Skeletal muscle satellite cell (primary cell): ENCODE results near the gene LGR4.

Experiments
- H3K27me3 ChIP-seq: 2 replicates; pipeline ENCODE4 v1.7.0; 2013; ENCODE audit warnings: low read length; ENCODE audit not compliant: control insufficient read depth, insufficient read depth
- H3K36me3 ChIP-seq: 2 replicates; pipeline ENCODE4 v1.7.0; 2013; ENCODE audit warnings: mild to moderate bottlenecking, control low read depth, low read length; ENCODE audit not compliant: insufficient read depth
- H3K4me1 ChIP-seq: 2 replicates; pipeline ENCODE4 v1.7.0; 2013; ENCODE audit warnings: low read length; ENCODE audit not compliant: control insufficient read depth, insufficient read depth
- H3K4me2 ChIP-seq: 2 replicates; pipeline ENCODE4 v1.7.0; 2013; ENCODE audit warnings: mild to moderate bottlenecking, low read length
- H3K4me3 ChIP-seq: 2 replicates; pipeline ENCODE4 v1.7.0; 2013; ENCODE audit warnings: low read length
- H3K9ac ChIP-seq: 2 replicates; pipeline ENCODE4 v1.7.0; 2013; ENCODE audit warnings: mild to moderate bottlenecking, low read depth, low read length, moderate library complexity
- H3K9me3 ChIP-seq: replicated peaks from 2 replicates; pipeline ENCODE4 v1.7.0; 2013; ENCODE audit warnings: mild to moderate bottlenecking, control low read depth, low read length

LGR4 gene

DNA sequence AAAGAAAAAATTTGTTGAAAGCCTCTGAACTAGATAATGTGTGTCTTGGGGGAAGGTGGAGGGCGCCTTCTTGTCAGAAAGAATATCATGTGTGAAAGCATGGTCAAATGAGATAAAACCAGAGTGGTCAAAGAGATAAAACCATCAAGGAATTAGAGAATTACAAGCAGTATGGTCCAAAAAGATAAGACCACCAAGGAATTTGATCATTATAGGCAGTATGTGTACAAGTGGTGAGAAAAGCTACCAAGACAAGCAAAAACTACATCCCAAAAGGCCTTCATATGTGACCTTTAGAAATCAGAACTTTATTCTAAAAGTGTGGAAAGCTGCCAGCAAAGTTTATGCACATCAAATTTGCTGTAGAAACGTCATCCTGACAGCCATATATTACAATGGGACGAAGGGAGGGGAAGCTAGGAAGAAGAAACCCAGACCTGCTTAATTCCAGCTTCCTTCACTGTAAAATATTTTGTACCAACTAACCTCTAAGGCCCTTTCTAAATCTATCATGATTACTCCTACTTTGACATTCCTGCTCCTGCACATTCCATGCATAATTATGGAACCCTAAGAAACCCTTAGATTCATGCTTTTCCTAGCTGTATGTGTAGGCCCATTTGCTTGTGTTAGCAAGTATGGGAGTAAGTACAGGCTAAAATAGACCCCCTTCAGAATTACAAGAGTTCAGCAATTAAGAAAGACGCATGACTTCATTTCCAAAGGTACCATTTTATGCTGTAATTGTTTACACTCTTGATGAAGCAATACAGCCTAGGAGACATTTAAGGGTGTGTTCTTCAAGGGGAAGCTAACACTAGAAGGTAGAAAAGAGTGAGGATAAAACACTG, 51.6 kb downstream of the LGR4 start:
- H3K4me3 ChIP-seq: no peak overlapping the region
- H3K9ac ChIP-seq: no peak overlapping the region
- no peak overlapping the region for H3K4me2 ChIP-seq
- no peaks in the 10 kb centered on the region for H3K27me3 ChIP-seq
- no peaks in the 10 kb centered on the region for H3K9me3 ChIP-seq
- H3K36me3 ChIP-seq: no peaks in the 10 kb centered on the region
- H3K4me1 ChIP-seq: no peaks in the 10 kb centered on the region

DNA sequence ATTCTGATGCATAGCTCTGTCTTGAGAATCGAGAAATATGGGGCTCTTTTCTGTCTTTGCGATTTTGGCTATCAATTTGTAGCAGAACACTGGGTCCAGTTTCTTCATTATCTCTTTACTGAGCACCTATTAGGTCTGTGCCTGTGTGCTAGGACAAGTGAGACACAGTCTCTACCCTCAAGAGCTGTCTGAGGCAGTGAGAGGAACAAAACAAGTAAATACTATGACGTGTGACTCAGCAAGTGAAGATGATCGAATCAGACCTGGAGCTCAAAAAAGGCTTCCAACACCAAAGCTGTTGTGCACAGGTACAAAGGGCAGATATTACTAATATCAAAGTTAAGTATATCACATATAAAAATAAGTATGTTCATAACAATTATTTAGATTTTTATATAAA, 52.4 kb downstream of the LGR4 start:
- Histone ChIP-seq H3K4me2 (no peak overlapping the region), H3K4me1 (no peaks in the 10 kb centered on the region), H3K27me3 (no peaks in the 10 kb centered on the region), H3K4me3 (no peak overlapping the region), H3K36me3 (no peaks in the 10 kb centered on the region), H3K9ac (no peak overlapping the region), H3K9me3 (no peaks in the 10 kb centered on the region)

DNA sequence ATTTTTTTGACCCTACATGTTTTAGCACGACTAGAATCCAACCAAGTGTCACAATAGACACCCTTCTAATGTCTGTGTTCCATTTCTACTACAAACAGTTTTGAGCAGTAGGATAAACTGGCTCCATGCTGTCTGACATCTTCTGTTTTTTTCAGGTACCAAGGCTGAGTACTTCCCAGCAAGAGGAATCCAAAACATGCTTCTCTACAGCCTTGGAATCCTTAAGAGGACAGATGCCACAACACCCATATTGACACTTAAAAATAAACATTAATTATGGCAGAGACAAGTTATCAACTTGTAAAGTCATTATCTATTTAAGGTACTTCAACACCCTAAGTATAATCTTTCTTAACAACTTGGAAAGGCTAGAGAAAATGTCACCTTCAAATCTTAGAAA, 54.2 kb downstream of the LGR4 start:
- no peaks in the 10 kb centered on the region for H3K4me1 ChIP-seq

DNA sequence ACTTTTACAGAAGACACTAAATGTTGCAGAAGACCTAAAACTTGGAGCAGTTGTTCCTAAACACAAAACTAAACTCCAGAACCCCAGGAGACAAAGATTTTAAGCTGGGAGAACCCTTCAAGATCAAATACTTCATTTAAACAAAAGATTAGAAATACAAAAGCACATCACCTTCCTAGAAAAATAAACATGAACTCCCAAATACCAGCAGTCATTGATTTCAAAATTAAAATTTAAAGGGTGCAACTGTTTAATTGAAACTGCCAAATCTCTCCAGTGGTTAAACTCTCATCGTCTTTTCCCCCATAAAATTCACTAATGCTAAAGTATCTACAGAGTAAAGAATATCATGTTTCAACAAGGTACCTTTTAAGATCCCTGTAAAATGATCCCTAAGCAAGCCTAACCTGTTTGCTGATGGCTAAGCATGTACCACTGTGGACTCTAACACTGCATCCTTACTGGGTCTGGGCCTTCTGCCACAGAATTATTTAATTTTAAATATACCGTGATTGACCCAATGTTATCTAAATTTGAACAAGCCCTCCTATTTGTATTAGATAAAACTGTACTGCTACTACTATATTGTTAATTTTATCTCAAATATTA, 55.9 kb downstream of the LGR4 start:
- H3K4me3 ChIP-seq: no peak overlapping the region

More for the DNA sequence above, 54.2 kb downstream of the LGR4 start:
- no peak overlapping the region for H3K4me2 ChIP-seq
- H3K9ac ChIP-seq: no peak overlapping the region
- no peaks in the 10 kb centered on the region for H3K27me3 ChIP-seq
- H3K9me3 ChIP-seq: no peaks in the 10 kb centered on the region
- H3K4me3 ChIP-seq: no peak overlapping the region
- H3K36me3 ChIP-seq: no peaks in the 10 kb centered on the region

DNA sequence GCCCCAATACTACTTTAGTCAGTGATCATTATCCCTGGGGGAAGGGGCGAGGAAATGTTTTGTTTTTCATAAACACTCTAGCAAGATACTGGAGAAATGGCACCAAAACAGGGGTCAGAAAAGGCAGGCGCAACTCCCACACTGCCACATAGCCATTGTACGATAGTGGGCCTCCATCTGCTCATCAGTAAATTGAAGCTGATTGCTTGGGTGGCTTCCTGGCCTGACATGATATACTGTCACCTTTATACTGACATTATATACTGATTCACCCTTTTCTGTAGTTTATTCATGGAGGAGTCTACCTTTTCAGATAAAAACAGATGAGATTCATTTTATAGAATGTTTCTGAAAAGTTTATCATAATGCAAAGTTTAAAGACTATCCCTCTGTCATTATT, 57.9 kb downstream of the LGR4 start:
- H3K4me2 ChIP-seq: no peak overlapping the region
- no peaks in the 10 kb centered on the region for H3K27me3 ChIP-seq
- H3K4me3 ChIP-seq: no peak overlapping the region
- no peaks in the 10 kb centered on the region for H3K4me1 ChIP-seq
- H3K36me3 ChIP-seq: no peaks in the 10 kb centered on the region
- H3K9me3 ChIP-seq: no peaks in the 10 kb centered on the region
- no peak overlapping the region for H3K9ac ChIP-seq

More for the DNA sequence above, 55.9 kb downstream of the LGR4 start:
- Histone ChIP-seq H3K27me3 (no peaks in the 10 kb centered on the region), H3K4me2 (no peak overlapping the region), H3K9ac (no peak overlapping the region), H3K9me3 (no peaks in the 10 kb centered on the region), H3K4me1 (no peaks in the 10 kb centered on the region), H3K36me3 (no peaks in the 10 kb centered on the region)

DNA sequence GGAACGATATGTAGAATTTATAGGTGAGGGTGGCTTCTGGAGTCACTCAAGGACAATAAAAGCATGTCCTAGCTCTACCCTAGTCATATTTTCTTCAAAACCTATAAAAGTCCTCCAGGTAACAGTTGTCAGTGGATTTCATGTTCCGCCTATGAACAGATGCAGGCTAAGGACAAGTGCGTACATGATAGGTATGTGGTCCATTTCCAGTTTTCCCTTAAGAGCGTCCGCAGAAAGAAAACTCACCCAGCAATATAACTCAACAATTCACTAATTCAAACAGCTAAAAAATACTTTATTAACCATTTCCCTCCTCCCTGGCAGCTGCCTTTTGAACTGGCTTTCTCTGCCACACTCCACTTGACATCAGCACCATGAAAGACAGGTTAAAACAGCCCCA, 59.4 kb downstream of the LGR4 start:
- Histone ChIP-seq H3K4me1 (no peaks in the 10 kb centered on the region), H3K9ac (no peak overlapping the region), H3K27me3 (no peaks in the 10 kb centered on the region), H3K36me3 (no peaks in the 10 kb centered on the region), H3K4me2 (no peak overlapping the region), H3K4me3 (no peak overlapping the region), H3K9me3 (no peaks in the 10 kb centered on the region)

DNA sequence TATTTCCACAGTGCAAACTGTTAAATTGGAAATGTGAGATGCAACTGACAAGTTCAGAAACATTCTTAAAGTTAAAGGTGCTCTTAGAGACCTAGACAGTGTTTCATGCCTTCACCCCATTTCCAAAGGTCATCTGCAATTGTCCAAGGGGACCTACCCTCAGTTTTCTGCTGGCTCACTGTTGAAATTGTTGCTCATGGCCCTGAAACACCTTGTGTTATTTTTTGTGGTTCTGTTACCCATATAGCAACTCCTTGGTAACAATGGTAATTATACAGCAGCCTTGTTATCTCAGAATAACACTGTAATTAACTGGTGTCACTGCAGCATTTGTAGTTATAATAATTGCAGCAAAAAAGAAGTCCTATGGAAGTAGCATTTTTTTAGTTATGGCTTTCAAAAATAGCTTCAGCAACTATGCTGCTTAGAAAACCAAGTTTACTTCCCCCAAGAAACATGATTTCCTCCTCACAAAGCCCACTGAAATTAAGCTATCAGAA, 60.3 kb downstream of the LGR4 start:
- Histone ChIP-seq H3K4me1 (no peaks in the 10 kb centered on the region), H3K36me3 (no peaks in the 10 kb centered on the region), H3K27me3 (no peaks in the 10 kb centered on the region), H3K4me3 (no peak overlapping the region), H3K9ac (no peak overlapping the region), H3K9me3 (no peaks in the 10 kb centered on the region), H3K4me2 (no peak overlapping the region)

DNA sequence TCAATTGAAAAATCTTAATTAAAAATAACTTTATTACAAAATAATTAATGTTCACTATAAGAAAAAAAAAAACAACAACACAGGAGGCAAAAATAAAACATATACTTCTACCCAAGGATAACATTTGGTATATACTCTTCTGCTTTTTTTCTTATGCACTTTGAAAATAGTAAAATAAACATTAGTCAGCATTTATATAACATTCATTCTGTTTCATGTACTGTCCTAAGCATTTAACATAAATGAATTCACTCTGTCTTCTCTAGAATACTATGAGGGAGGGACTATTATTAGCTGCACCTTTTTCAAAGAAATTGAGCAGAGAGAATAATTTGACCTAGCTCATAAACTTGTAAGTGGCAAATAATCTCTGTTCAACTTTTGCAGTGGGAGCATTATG, 61.3 kb downstream of the LGR4 start:
- no peaks in the 10 kb centered on the region for H3K4me1 ChIP-seq
- no peak overlapping the region for H3K4me3 ChIP-seq
- H3K27me3 ChIP-seq: no peaks in the 10 kb centered on the region
- no peaks in the 10 kb centered on the region for H3K36me3 ChIP-seq
- no peak overlapping the region for H3K9ac ChIP-seq
- no peaks in the 10 kb centered on the region for H3K9me3 ChIP-seq
- H3K4me2 ChIP-seq: no peak overlapping the region

DNA sequence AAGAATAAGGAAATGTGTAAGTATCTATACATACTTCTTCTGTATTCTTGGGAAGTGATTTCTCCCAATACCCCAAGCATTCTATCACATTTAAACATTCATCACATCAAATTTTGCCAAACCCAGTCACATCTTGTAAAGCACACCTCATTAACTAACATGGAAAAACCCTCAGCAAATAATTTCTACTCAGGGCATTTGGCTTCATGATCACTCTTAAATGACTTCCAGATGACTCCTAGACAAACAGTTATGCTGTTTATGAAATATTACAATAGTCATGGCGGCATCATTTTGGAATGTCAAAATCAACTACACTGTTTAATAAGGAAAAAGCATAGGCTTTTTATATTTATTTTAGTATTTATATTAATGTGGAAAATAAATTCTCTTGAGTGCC, 62.3 kb downstream of the LGR4 start:
- H3K4me3 ChIP-seq: no peak overlapping the region
- no peaks in the 10 kb centered on the region for H3K4me1 ChIP-seq
- no peak overlapping the region for H3K9ac ChIP-seq
- no peaks in the 10 kb centered on the region for H3K9me3 ChIP-seq
- no peaks in the 10 kb centered on the region for H3K36me3 ChIP-seq
- H3K4me2 ChIP-seq: no peak overlapping the region
- H3K27me3 ChIP-seq: no peaks in the 10 kb centered on the region

DNA sequence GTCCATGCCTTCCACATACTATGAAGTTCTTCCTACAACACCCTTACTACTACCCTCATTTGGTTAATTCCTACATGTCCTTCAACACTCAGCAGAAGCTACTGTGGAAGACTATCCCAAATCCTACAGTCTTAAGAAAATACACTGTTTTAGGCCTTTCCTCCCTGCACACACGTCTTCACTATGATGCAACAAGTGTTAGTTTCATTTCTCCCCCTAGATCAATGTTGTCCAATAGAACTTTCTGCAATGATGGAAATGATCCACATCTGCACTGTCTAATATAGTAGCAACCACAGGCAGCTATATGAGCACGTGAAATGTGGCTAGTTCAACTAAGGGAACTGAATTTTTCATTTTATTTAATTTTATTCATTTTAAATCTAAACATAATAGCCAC, 62.8 kb downstream of the LGR4 start:
- no peaks in the 10 kb centered on the region for H3K4me1 ChIP-seq

DNA sequence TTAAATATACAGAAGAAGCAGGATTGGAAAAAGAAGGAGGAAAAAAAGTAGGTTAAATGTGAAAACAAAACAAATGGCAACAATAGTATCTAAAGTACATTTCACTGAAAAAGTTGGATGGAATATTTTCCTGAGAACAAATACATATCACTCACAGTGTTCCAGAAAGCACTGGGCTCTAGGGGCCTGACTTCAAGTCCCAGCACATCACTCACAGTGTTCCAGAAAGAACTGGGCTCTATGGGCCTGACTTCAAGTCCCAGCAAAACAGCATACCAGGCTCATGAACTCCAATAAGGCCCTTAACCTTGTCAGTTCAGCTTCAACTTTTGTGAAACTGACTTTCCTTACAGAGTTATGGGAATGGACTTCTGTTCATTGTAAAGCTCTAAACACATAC, 63.5 kb downstream of the LGR4 start:
- Histone ChIP-seq H3K9me3 (no peaks in the 10 kb centered on the region), H3K27me3 (no peaks in the 10 kb centered on the region), H3K9ac (no peak overlapping the region), H3K4me3 (no peak overlapping the region), H3K36me3 (no peaks in the 10 kb centered on the region), H3K4me1 (no peaks in the 10 kb centered on the region), H3K4me2 (no peak overlapping the region)

More for the DNA sequence above, 62.8 kb downstream of the LGR4 start:
- H3K9ac ChIP-seq: no peak overlapping the region
- no peak overlapping the region for H3K4me2 ChIP-seq
- no peaks in the 10 kb centered on the region for H3K9me3 ChIP-seq
- no peak overlapping the region for H3K4me3 ChIP-seq
- H3K27me3 ChIP-seq: no peaks in the 10 kb centered on the region
- no peaks in the 10 kb centered on the region for H3K36me3 ChIP-seq
